OCI-LY7 (cell line): ENCODE results near the gene FAM171A2. TPM values are rescaled to one million over a fixed set of nuclear protein-coding genes. Genes with fewer than 3 reads are reported as not detected.
"Not testable (repeated sequence)": the region's sequence is repeated elsewhere in the genome, so short reads cannot be mapped to it uniquely, and the experiment has no call there.

Experiments
- BruUV-seq: library from RNA; stranded (reverse); fragments of 400-500 nt; replicated peaks from 2 replicates; lab custom pipeline; 2021; lab: Mats Ljungman, UMichigan
- CTCF ChIA-PET: fragments of 300-600 bp; sonication (Branson Sonifier 250); formaldehyde crosslinking; loops from one replicate; lab custom pipeline; 2022; ENCODE audit warnings: antibody characterized with exemption; ENCODE audit not compliant: unreplicated experiment; lab: Charles Lee
- POLR2A ChIA-PET: fragments of 300-600 bp; sonication (Branson Sonifier 250); formaldehyde crosslinking; loops from one replicate; lab custom pipeline; 2022; ENCODE audit warnings: antibody characterized with exemption; lab: Charles Lee
- DNase-seq: peaks from one replicate; pipeline ENCODE4 v3.0.0-alpha.2; 2015; ENCODE audit warnings: low spot score
- H2AFZ ChIP-seq: fragments of 200-600 bp; sonication (generic), shearing (Covaris generic); 2 replicates; pipeline ENCODE4 v1.6.1; 2014; ENCODE audit warnings: mild to moderate bottlenecking, antibody characterized with exemption, low read length, moderate library complexity
- H3K27ac ChIP-seq: fragments of 200-600 bp; sonication (generic); 2 replicates; pipeline ENCODE4 v1.5.1; 2014; ENCODE audit warnings: mixed run types, low read depth, mild to moderate bottlenecking, moderate library complexity, low read length, inconsistent platforms; ENCODE audit not compliant: poor library complexity, severe bottlenecking
- H3K36me3 ChIP-seq: fragments of 200-600 bp; sonication (generic); 2 replicates; pipeline ENCODE4 v1.6.1; 2014; ENCODE audit warnings: mild to moderate bottlenecking, antibody characterized with exemption, low read length, moderate library complexity, mixed read lengths; ENCODE audit not compliant: insufficient read depth
- H3K4me1 ChIP-seq: fragments of 200-600 bp; sonication (generic); 2 replicates; pipeline ENCODE4 v1.5.1; 2014; ENCODE audit warnings: mild to moderate bottlenecking, low read length; ENCODE audit not compliant: insufficient read depth, poor library complexity, severe bottlenecking
- H3K4me2 ChIP-seq: fragments of 200-600 bp; sonication (generic); 2 replicates; pipeline ENCODE4 v1.6.1; 2014; ENCODE audit warnings: mild to moderate bottlenecking, low read length
- H3K4me3 ChIP-seq: fragments of 200-600 bp; sonication (generic); 2 replicates; pipeline ENCODE4 v1.5.1; 2014; ENCODE audit warnings: mild to moderate bottlenecking, low read depth, low read length; ENCODE audit not compliant: poor library complexity, severe bottlenecking
- H3K79me2 ChIP-seq: fragments of 200-600 bp; sonication (generic); 2 replicates; pipeline ENCODE4 v1.6.1; 2016; ENCODE audit warnings: low read depth, mild to moderate bottlenecking, low read length, moderate library complexity, mixed read lengths; ENCODE audit not compliant: insufficient read depth
- H3K9me2 ChIP-seq: fragments of 200-600 bp; sonication (generic); 2 replicates; pipeline ENCODE4 v1.6.1; 2016; ENCODE audit warnings: mild to moderate bottlenecking, low read length, mixed read lengths; ENCODE audit not compliant: insufficient read depth
- H3K9me3 ChIP-seq: fragments of 200-600 bp; sonication (generic); 2 replicates; pipeline ENCODE4 v1.6.1; 2014; ENCODE audit warnings: mild to moderate bottlenecking, mixed run types, low read length, mixed read lengths
- H4K20me1 ChIP-seq: fragments of 200-600 bp; sonication (generic); 2 replicates; pipeline ENCODE4 v1.6.1; 2014; ENCODE audit warnings: mild to moderate bottlenecking, antibody characterized with exemption, low read length, moderate library complexity, mixed read lengths; ENCODE audit not compliant: insufficient read depth
- CTCF ChIP-seq: fragments of 200-600 bp; sonication (generic); conservative IDR thresholded peaks from 2 replicates; pipeline ENCODE4 v1.5.1; 2014; ENCODE audit warnings: mild to moderate bottlenecking, antibody characterized with exemption, low read length, moderate library complexity, mixed read lengths
- EZH2phosphoT487 ChIP-seq: fragments of 200-600 bp; sonication (generic); IDR thresholded peaks from 2 replicates; pipeline ENCODE4 v1.6.1; 2018; ENCODE audit warnings: low read depth, borderline replicate concordance, mild to moderate bottlenecking, mixed run types, antibody characterized with exemption, low read length, moderate library complexity, mixed read lengths
- intact Hi-C: fragments of 100-400 bp; cut with micrococcal nuclease; formaldehyde crosslinking; loops from one replicate; pipeline ENCODE4 v1.10.0; 2022; ENCODE audit not compliant: unreplicated experiment
- total RNA-seq, 2 experiments: library from RNA; depleted of rRNA in 1 of 2; stranded (reverse); fragments of >200 nt in 1 of 2; shearing (Covaris generic) in 1 of 2; gene quantifications; 2 replicates each; pipeline ENCODE4 v1.2.3, GENCODE V29; 2014 to 2022

Gene FAM171A2
- total RNA-seq, 2 experiments from 2014 or later: 3.4 to 4.6 TPM

GRCh38 chr17:44374306-44375195 lies 10.9 kb upstream of the FAM171A2 start:
- no peaks in the 10 kb centered on the region for H3K36me3 ChIP-seq
- H3K27ac ChIP-seq: no peak overlapping the region
- H2AFZ ChIP-seq: no peak overlapping the region
- H3K4me3 ChIP-seq: no peak overlapping the region
- ChIA-PET POLR2A (no interaction called here), CTCF (no interaction called here)
- no peaks in the 10 kb centered on the region for H4K20me1 ChIP-seq
- no peak overlapping the region for H3K4me2 ChIP-seq
- TF ChIP-seq EZH2phosphoT487 (no peak), CTCF (no peak)
- H3K79me2 ChIP-seq: no peaks in the 10 kb centered on the region
- no peaks in the 10 kb centered on the region for H3K9me3 ChIP-seq
- intact Hi-C loops: no loop called here
- DNase-seq: no peak
- no peaks in the 10 kb centered on the region for H3K4me1 ChIP-seq
- BruUV-seq: no TSS peak
- no peaks in the 10 kb centered on the region for H3K9me2 ChIP-seq

GRCh38 chr17:44372036-44372435 lies 8.4 kb upstream of the FAM171A2 start:
- TF ChIP-seq CTCF (no peak), EZH2phosphoT487 (no peak)
- no peaks in the 10 kb centered on the region for H3K4me1 ChIP-seq
- intact Hi-C loops: no loop called here
- POLR2A ChIA-PET: no interaction called here
- BruUV-seq: no TSS peak
- no peaks in the 10 kb centered on the region for H3K9me2 ChIP-seq
- H3K79me2 ChIP-seq: no peaks in the 10 kb centered on the region
- H3K36me3 ChIP-seq: no peaks in the 10 kb centered on the region
- CTCF ChIA-PET: no interaction called here
- H4K20me1 ChIP-seq: no peaks in the 10 kb centered on the region
- H3K9me3 ChIP-seq: no peaks in the 10 kb centered on the region
- no peak overlapping the region for H3K4me2 ChIP-seq
- H2AFZ ChIP-seq: no peak overlapping the region
- DNase-seq: no peak
- H3K27ac ChIP-seq: no peak overlapping the region
- H3K4me3 ChIP-seq: no peak overlapping the region

DNA sequence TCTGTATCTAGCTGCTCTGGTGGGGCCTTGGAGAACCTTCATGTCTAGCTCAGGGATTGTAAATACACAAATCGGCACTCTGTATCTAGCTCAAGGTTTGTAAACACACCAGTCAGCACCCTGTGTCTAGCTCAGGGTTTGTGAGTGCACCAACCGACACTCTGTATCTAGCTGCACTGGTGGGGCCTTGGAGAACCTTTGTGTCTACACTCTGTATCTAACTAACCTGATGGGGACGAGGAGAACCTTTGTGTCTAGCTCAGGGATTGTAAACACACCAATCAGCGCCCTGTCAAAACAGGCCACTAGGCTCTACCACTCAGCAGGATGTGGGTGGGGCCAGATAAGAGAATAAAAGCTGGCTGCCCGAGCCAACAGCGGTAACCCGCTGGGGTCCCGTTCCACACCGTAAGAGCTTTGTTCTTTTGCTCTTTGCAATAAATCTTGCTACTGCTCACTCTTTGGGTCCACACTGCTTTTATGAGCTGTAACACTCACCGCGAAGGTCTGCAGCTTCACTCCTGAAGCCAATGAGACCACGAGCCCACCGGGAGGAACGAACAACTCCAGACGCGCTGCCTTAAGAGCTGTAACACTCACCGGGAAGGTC lies 5.9 kb upstream of the FAM171A2 start:
- H2AFZ ChIP-seq, CTCF ChIA-PET, H3K4me1 ChIP-seq, H3K4me2 ChIP-seq, H3K4me3 ChIP-seq, H3K9me3 ChIP-seq, DNase-seq, POLR2A ChIA-PET, H3K9me2 ChIP-seq, H3K36me3 ChIP-seq, BruUV-seq, H4K20me1 ChIP-seq, H3K27ac ChIP-seq, intact Hi-C loops, H3K79me2 ChIP-seq: not testable (repeated sequence)

GRCh38 chr17:44368391-44369243 lies 5.0 kb upstream of the FAM171A2 start:
- H2AFZ ChIP-seq, H4K20me1 ChIP-seq, H3K79me2 ChIP-seq, H3K9me3 ChIP-seq, DNase-seq, H3K4me2 ChIP-seq, intact Hi-C loops, H3K4me1 ChIP-seq, H3K27ac ChIP-seq, BruUV-seq, H3K9me2 ChIP-seq, CTCF ChIA-PET, H3K36me3 ChIP-seq, H3K4me3 ChIP-seq: not testable (repeated sequence)
- POLR2A ChIA-PET: interaction anchor here (0.6 kb wide), 1 partner anchor 95 kb away, joined by 3 read pairs; no protein-coding TSS in a partner anchor
